Measurements from ENCODE around the gene WAPL. TPM values are rescaled to one million over a fixed set of nuclear protein-coding genes. Genes with fewer than 3 reads are reported as not detected.

Gene WAPL
- total and polyA plus RNA-seq, 5 donors, result 10.9 to 26.7 (median 22.0) TPM

DNA sequence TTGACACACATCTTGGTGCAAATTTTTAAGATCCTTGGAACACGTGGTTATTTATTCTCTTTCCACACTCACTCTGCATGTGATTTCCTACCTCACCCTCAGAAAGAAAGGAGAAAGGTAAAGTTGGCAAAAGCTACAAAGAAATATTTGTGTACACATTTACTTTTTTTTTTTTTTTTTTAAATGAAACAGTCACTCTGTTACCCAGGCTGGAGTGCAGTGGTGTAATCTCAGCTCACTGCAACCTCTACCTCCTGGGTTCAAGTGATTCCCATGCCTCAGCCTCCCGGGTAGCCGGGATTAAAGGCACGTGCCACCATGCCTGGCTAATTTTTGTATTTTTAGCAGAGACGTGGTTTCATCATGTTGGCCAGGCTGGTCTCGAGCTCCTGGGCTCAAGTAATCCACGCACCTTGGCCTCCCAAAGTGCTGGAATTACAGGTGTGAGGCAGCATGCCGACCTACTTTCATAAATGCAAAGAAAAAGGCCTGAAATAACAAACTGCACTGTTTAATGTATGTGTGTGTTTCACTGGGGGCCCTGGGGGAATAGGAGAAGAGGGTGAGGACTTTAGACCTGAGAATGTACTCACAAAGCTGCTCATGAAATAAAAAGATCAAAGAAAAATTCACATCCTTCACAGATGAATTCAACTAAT lies 83.4 kb downstream of the WAPL start:
- Histone ChIP-seq H3K4me1 (ENCODE audit: control insufficient read depth, insufficient read depth, low read length) (peaks cover 2% of the 10 kb centered on the region), H3K4me3 (ENCODE audit: low read length) (no peak overlapping the region), H3K27ac (ENCODE audit: low read length) (no peak overlapping the region), H3K27me3 (ENCODE audit: control insufficient read depth, insufficient read depth) (no peaks in the 10 kb centered on the region), H3K9me3 (ENCODE audit: control insufficient read depth, low read length) (no peaks in the 10 kb centered on the region)
- WGBS, result 90% methylated on average over 8 of the region's 8 CpGs
- intact Hi-C loops (cut with DNase I), result no loop called here
- DNase-seq, result no peak
- no peak for ATAC-seq

DNA sequence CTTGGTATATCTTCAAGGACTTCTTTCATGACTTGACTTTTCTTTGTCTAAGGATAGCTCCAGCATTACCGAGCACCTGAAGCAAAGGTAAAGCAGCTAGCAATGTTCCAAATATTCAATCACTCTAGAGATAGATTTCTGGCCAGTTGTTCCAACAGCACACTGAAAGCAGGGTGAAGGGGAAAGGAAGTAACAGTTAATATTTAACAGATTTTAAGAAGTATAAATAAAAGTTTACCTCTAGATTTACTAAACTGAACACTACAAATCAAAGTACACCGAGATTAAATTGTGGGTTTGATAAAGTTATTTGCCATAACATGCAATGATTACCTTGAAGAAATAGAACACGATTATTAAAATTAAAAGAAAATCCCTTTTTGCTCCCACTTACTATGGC lies 84.1 kb downstream of the WAPL start:
- Histone ChIP-seq H3K27ac (ENCODE audit: low read length) (no peak overlapping the region), H3K4me3 (ENCODE audit: low read length) (no peak overlapping the region), H3K27me3 (ENCODE audit: control insufficient read depth, insufficient read depth) (no peaks in the 10 kb centered on the region), H3K9me3 (ENCODE audit: control insufficient read depth, low read length) (no peaks in the 10 kb centered on the region), H3K4me1 (ENCODE audit: control insufficient read depth, insufficient read depth, low read length) (peaks cover 2% of the 10 kb centered on the region)
- DNase-seq (no peak), ATAC-seq (no peak)
- WGBS, result 95% methylated on average over 3 of the region's 3 CpGs
- intact Hi-C loops (cut with DNase I), result no loop called here

DNA sequence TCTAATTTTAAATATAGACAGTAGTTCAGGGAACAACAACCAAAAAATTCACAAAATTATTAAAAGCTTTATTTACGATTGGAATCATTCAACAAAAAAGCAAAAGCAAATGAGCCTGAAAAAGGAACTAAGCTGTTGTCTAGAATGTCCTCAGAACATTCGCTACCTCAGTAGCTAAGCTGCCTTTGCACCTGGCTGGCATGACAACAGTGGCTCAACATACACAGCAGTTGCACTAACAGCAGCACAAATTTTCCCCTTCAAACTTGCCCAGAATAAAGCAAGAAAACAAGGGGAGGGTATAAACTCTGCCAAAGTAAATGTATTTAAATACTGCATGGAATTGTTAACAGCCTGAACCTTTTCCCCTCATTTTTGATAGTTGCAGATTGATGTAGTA lies 84.6 kb downstream of the WAPL start:
- intact Hi-C loops (cut with DNase I), result no loop called here
- Histone ChIP-seq H3K27ac (ENCODE audit: low read length) (no peak overlapping the region), H3K4me1 (ENCODE audit: control insufficient read depth, insufficient read depth, low read length) (peaks cover 2% of the 10 kb centered on the region), H3K27me3 (ENCODE audit: control insufficient read depth, insufficient read depth) (no peaks in the 10 kb centered on the region), H3K9me3 (ENCODE audit: control insufficient read depth, low read length) (no peaks in the 10 kb centered on the region), H3K4me3 (ENCODE audit: low read length) (no peak overlapping the region)
- 93% methylated on average over 2 of the region's 2 CpGs for WGBS
- no peak for ATAC-seq
- no peak for DNase-seq

DNA sequence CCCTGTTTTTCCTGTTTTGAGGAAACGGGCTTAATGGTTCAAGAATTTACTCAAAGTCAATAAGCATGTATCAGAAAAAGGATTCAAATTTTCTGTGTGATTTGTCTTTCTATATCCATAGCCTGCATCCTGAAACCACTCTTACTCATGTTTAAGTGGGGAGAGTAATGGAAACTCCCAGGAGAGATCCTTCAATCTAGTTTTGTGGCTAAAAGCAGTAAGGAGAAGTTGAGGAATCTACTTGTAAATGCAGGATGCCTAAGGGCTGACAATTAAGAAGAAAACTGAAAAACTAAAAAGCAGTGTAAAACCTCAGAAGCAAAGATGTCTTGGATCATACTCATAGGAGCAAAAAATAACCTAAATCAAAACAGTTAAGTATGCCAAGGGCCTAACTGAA lies 86.9 kb downstream of the WAPL start:
- intact Hi-C loops (cut with DNase I), result no loop called here
- DNase-seq (no peak), ATAC-seq (no peak)
- H3K27me3 ChIP-seq (ENCODE audit: control insufficient read depth, insufficient read depth), result no peaks in the 10 kb centered on the region
- H3K9me3 ChIP-seq (ENCODE audit: control insufficient read depth, low read length), result no peaks in the 10 kb centered on the region
- peaks cover 2% of the 10 kb centered on the region for H3K4me1 ChIP-seq (ENCODE audit: control insufficient read depth, insufficient read depth, low read length)
- WGBS, result 94% methylated on average over 1 of the region's 1 CpG
- H3K4me3 ChIP-seq (ENCODE audit: low read length), result no peak overlapping the region
- no peak overlapping the region for H3K27ac ChIP-seq (ENCODE audit: low read length)

DNA sequence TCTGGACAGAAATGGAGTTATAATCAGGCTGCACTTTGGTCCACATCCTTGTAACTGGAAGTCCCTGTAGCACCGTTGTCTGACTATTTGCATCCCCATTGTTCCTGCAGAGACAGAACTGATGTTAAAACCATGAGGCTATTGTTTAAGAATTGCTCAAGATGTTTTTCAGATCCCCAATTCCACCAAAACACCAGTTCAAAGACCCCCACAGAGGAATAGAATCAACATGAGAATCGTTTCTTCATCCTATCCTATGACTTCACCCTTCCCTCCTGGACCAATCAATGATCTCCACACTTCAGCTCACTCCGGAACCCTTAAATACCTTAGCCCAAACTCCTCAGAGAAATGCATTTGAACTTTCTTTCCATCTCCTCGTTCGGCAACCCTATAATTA lies 97.9 kb downstream of the WAPL start:
- no peak overlapping the region for H3K4me3 ChIP-seq (ENCODE audit: low read length)
- DNase-seq, result no peak
- intact Hi-C loops (cut with DNase I), result no loop called here
- no peaks in the 10 kb centered on the region for H3K4me1 ChIP-seq (ENCODE audit: control insufficient read depth, insufficient read depth, low read length)
- no peak for ATAC-seq
- WGBS, result 39% methylated on average over 5 of the region's 5 CpGs
- H3K9me3 ChIP-seq (ENCODE audit: control insufficient read depth, low read length), result no peaks in the 10 kb centered on the region
- H3K27me3 ChIP-seq (ENCODE audit: control insufficient read depth, insufficient read depth), result no peaks in the 10 kb centered on the region
- no peak overlapping the region for H3K27ac ChIP-seq (ENCODE audit: low read length)

DNA sequence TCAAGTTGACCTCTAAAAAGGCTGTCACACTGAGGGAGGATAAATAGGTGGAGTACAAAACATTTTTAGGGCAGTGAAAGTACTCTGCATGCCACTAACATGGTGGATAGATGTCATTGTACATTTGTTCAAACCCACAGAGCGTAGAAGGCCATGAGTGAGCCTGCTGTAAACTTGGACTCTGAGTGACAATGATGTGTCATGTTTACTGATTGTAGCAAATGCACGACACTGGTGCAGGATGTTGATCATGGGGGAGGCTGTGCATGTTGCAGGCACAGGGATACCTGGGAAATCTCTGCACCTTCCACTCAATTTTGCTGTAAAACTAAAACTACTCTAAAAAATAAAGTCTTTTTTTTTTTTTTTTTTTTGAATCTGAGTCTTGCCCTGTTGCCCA lies 102.5 kb downstream of the WAPL start:
- WGBS, result 85% methylated on average over 2 of the region's 2 CpGs
- Histone ChIP-seq H3K9me3 (ENCODE audit: control insufficient read depth, low read length) (no peaks in the 10 kb centered on the region), H3K27ac (ENCODE audit: low read length) (no peak overlapping the region), H3K27me3 (ENCODE audit: control insufficient read depth, insufficient read depth) (no peaks in the 10 kb centered on the region), H3K4me3 (ENCODE audit: low read length) (no peak overlapping the region), H3K4me1 (ENCODE audit: control insufficient read depth, insufficient read depth, low read length) (no peaks in the 10 kb centered on the region)
- ATAC-seq (no peak), DNase-seq (no peak)
- intact Hi-C loops (cut with DNase I), result no loop called here

DNA sequence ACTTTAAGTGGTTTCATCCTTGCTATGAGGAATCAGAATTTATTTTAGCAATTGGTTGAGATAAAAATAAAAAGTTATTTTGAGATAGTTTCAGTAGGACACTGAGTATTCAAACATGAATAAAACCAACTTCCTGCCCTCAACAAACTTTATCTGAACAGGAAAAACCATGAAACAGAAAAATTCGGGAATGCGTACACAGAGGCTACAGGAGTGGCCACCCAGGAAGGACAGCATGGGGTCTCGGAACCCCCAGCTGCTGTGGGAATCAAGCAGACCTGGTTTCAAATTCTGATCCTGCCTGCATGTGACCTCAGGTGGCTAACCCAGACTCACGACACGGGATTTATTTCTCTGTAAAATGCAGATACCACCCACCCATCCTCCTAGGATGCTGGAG lies 106.0 kb downstream of the WAPL start:
- ATAC-seq (no peak), DNase-seq (no peak)
- H3K27ac ChIP-seq (ENCODE audit: low read length), result no peak overlapping the region
- intact Hi-C loops (cut with DNase I), result no loop called here
- H3K4me3 ChIP-seq (ENCODE audit: low read length), result no peak overlapping the region
- H3K27me3 ChIP-seq (ENCODE audit: control insufficient read depth, insufficient read depth), result no peaks in the 10 kb centered on the region
- H3K9me3 ChIP-seq (ENCODE audit: control insufficient read depth, low read length), result no peaks in the 10 kb centered on the region
- H3K4me1 ChIP-seq (ENCODE audit: control insufficient read depth, insufficient read depth, low read length), result peaks cover 5% of the 10 kb centered on the region
- 52% methylated on average over 5 of the region's 5 CpGs for WGBS

DNA sequence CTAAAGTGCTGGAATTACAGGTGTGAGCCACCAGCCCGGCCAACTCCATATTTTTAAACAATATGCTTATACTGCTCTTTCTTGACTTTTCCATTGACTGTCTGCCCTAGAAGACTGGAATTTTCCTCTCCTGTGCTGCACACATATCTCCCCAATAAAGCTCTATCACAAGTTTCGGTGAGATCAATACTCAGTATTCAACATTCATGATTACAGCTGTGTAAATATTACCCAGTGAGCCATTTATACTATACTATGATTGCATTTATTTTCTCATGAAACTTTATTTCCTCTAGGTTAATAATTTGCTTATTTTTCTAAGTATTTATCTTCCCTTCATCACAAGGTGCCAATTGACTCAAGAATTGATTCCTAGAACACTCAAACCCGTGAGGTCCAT lies 106.5 kb downstream of the WAPL start:
- H3K9me3 ChIP-seq (ENCODE audit: control insufficient read depth, low read length), result no peaks in the 10 kb centered on the region
- ATAC-seq, result no peak
- 92% methylated on average over 3 of the region's 3 CpGs for WGBS
- no peak for DNase-seq
- H3K4me3 ChIP-seq (ENCODE audit: low read length), result no peak overlapping the region
- intact Hi-C loops (cut with DNase I), result no loop called here
- no peaks in the 10 kb centered on the region for H3K27me3 ChIP-seq (ENCODE audit: control insufficient read depth, insufficient read depth)
- H3K4me1 ChIP-seq (ENCODE audit: control insufficient read depth, insufficient read depth, low read length), result peaks cover 5% of the 10 kb centered on the region
- H3K27ac ChIP-seq (ENCODE audit: low read length), result no peak overlapping the region

DNA sequence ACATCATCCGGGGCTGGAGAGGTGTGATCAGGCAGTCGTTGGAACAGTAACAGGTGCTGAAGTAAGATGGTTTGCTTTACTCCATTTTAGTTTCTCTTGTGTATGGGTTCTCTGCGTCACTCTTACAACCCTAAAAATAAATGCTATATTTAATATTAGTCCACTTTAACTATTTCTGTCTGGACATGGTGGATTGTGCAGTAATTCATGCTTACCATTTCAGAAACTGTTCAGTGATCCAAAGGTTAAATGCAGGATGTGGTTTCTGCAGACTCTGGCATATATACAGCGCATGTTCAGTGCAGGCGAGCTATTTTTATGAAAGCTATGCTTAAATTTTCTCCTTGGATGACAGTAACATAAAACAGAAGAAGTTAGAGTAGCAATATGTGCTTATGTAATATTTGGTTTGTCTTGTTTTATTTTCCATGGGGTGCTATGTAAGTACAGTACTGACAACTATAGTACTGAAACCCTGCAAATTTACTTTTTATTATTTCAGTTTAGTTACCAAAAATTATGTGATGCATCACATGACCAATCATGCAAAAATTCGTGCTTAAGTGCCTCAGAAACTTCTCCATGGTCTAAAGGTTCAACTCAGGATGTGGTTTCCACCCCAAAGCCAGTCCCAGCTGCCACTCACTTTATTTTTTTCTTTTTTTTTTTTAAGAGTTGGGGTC lies 108.4 kb downstream of the WAPL start:
- no peak for DNase-seq
- 53% methylated on average over 6 of the region's 6 CpGs for WGBS
- Histone ChIP-seq H3K4me3 (ENCODE audit: low read length) (no peak overlapping the region), H3K27ac (ENCODE audit: low read length) (no peak overlapping the region), H3K9me3 (ENCODE audit: control insufficient read depth, low read length) (no peaks in the 10 kb centered on the region), H3K27me3 (ENCODE audit: control insufficient read depth, insufficient read depth) (no peaks in the 10 kb centered on the region), H3K4me1 (ENCODE audit: control insufficient read depth, insufficient read depth, low read length) (peaks cover 5% of the 10 kb centered on the region)
- intact Hi-C loops (cut with DNase I), result no loop called here
- no peak for ATAC-seq

DNA sequence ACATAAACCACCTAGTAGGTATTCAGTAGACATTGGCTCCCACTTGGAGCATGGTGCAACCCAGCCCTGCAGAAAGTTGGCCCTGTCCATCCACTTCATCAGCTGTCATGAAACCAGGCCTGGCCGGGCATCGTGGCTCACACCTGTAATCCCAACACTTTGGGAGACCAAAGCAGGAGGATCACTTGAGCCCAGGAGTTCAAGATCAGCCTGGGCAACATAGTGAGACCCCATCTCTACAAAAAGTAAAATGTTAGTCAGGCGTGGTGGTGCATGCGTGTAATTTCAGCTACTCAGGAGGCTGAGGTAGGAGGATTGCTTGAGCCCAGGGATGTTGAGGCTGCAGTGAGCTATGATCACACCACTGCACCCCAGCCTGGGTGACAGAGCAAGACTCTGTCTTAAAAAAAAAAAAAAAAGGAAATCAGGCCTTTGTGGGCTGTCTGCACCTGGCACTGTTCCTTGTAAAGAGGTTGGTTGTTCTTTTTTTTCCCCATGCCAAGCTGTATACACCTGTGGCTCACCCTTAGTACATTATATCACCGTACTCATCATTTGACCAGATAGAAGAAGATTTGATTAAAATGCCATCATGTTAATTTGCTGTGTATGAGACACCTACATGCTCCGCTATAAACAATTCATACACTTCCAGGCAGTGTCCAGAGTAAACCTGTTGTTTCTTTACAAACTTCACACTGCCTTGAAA lies 109.6 kb downstream of the WAPL start:
- DNase-seq (no peak), ATAC-seq (no peak)
- 88% methylated on average over 6 of the region's 6 CpGs for WGBS
- H3K27ac ChIP-seq (ENCODE audit: low read length), result peak overlapping the region; percentile 19
- no peak overlapping the region for H3K4me3 ChIP-seq (ENCODE audit: low read length)
- peaks cover 5% of the 10 kb centered on the region for H3K4me1 ChIP-seq (ENCODE audit: control insufficient read depth, insufficient read depth, low read length)
- intact Hi-C loops (cut with DNase I), result no loop called here
- no peaks in the 10 kb centered on the region for H3K9me3 ChIP-seq (ENCODE audit: control insufficient read depth, low read length)
- no peaks in the 10 kb centered on the region for H3K27me3 ChIP-seq (ENCODE audit: control insufficient read depth, insufficient read depth)

DNA sequence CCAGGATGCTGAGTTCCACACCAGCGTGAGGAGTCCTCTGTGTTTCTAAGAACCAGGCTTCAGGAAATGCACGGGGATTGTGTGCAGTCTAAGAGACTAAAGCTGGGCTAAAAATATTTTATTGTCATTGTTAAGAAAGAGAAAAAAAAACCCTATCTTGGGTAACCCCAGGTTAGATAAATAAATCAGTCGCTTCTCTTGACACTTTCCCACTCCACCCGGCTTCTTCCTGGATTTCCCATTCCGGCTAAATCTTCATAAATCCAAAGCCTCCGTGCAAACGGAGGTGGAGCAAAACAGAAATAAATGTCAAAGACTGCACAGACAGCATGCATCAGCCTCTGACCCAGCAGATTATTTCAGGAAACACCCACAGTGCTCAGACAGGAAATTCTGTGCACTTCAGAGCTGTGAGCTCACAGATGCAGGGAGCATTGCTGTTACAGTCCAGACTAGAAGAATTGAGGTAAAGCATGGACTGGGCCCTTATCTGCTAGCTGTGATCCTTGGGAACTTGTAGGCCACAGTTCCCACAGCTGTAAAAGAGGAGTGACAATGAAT lies 110.2 kb downstream of the WAPL start:
- Histone ChIP-seq H3K4me3 (ENCODE audit: low read length) (no peak overlapping the region), H3K27ac (ENCODE audit: low read length) (no peak overlapping the region), H3K9me3 (ENCODE audit: control insufficient read depth, low read length) (no peaks in the 10 kb centered on the region), H3K27me3 (ENCODE audit: control insufficient read depth, insufficient read depth) (no peaks in the 10 kb centered on the region), H3K4me1 (ENCODE audit: control insufficient read depth, insufficient read depth, low read length) (peaks cover 5% of the 10 kb centered on the region)
- WGBS, result 21% methylated on average over 7 of the region's 7 CpGs
- no peak for DNase-seq
- peak; percentile 91 to 96 for ATAC-seq
- intact Hi-C loops (cut with DNase I), result no loop called here
